GM12878 (cell line): ENCODE data around the gene ZNF646. TPM values are rescaled to one million over a fixed set of nuclear protein-coding genes. Genes with fewer than 3 reads are reported as not detected.

Experiments
- ATAC-seq: fragments of 200-7000 bp; cut with Tn5 transposase; 3 replicates; pipeline ENCODE4 v1.9.1; 2020; ENCODE audit warnings: mild to moderate bottlenecking, moderate library complexity
- BruUV-seq: library from RNA; stranded (reverse); fragments of 400-500 nt; replicated peaks from 2 replicates; lab custom pipeline; 2021; lab: Mats Ljungman, UMichigan
- CTCF ChIA-PET: fragments of 300-600 bp; sonication (Branson Sonifier 250); formaldehyde crosslinking; extraction: SDS; loops from one replicate; lab custom pipeline; 2021; ENCODE audit warnings: inconsistent platforms; lab: Yijun Ruan, JAX
- POLR2A ChIA-PET: fragments of 350-600 bp; formaldehyde crosslinking; extraction: SDS; loops from one replicate; lab custom pipeline; 2021; ENCODE audit warnings: inconsistent platforms; lab: Charles Lee
- RAD21 ChIA-PET: fragments of 300-600 bp; sonication (Branson Sonifier 250); formaldehyde crosslinking; loops from one replicate; lab custom pipeline; 2023; ENCODE audit warnings: antibody characterized with exemption; ENCODE audit not compliant: unreplicated experiment; lab: Charles Lee
- SMC1A ChIA-PET: fragments of 300-600 bp; sonication (Branson Sonifier 250); formaldehyde crosslinking; loops from one replicate; lab custom pipeline; 2023; ENCODE audit not compliant: unreplicated experiment, uncharacterized antibody; lab: Charles Lee
- DNase-seq: peaks from one replicate; pipeline ENCODE4 v3.0.0-alpha.2; 2011; ENCODE audit warnings: low read depth, low spot score
- FAIRE-seq: peaks from 3 replicates; lab custom pipeline; 2011; peaks lifted over from hg19 to GRCh38; lab: Jason Lieb, UNC
- H2AFZ ChIP-seq: 2 replicates; pipeline ENCODE4 v1.6.0; 2011; ENCODE audit warnings: low read depth, low read length, control low read depth; ENCODE audit not compliant: control insufficient read depth
- H3K27ac ChIP-seq: 2 replicates; pipeline ENCODE4 v1.5.1; 2011; ENCODE audit warnings: control low read depth; ENCODE audit not compliant: control insufficient read depth, insufficient read depth
- H3K27me3 ChIP-seq, 2 experiments: replicated peaks in 1 of 2; 2 replicates each; pipeline versions ENCODE4 v1.6.0 to v1.6.1; 2011; ENCODE audit warnings: low read length in 1 of 2; ENCODE audit not compliant: control insufficient read depth in 2 of 2, insufficient read depth in 2 of 2
- H3K36me3 ChIP-seq, 2 experiments: 2 replicates each; pipeline ENCODE4 v1.5.1; 2011; ENCODE audit warnings: low read length in 1 of 2; ENCODE audit not compliant: control insufficient read depth in 2 of 2, insufficient read depth in 2 of 2
- H3K4me1 ChIP-seq: 2 replicates; pipeline ENCODE4 v1.6.1; 2011; ENCODE audit warnings: mild to moderate bottlenecking, low read length, moderate library complexity, mixed read lengths; ENCODE audit not compliant: control insufficient read depth, insufficient read depth
- H3K4me2 ChIP-seq: 2 replicates; pipeline ENCODE4 v1.6.0; 2011; ENCODE audit warnings: control low read depth; ENCODE audit not compliant: control insufficient read depth, insufficient read depth
- H3K4me3 ChIP-seq: fragments of 200-600 bp; sonication (generic); 2 replicates; pipeline ENCODE4 v1.5.1; 2016
- H3K79me2 ChIP-seq: 2 replicates; pipeline ENCODE4 v1.6.0; 2011; ENCODE audit warnings: low read length; ENCODE audit not compliant: control insufficient read depth, insufficient read depth
- H3K9ac ChIP-seq: 2 replicates; pipeline ENCODE4 v1.8.0; 2011; ENCODE audit warnings: low read length, control low read depth, mixed read lengths; ENCODE audit not compliant: control insufficient read depth, insufficient read depth
- H3K9me3 ChIP-seq: replicated peaks from 3 replicates; pipeline ENCODE4 v1.5.1; 2011; ENCODE audit warnings: mild to moderate bottlenecking, low read length; ENCODE audit not compliant: control insufficient read depth, insufficient read depth
- H4K20me1 ChIP-seq: 2 replicates; pipeline ENCODE4 v1.6.0; 2011; ENCODE audit not compliant: control insufficient read depth, insufficient read depth
- BACH1 ChIP-seq: fragments of 450-650 bp; IDR thresholded peaks from 2 replicates; pipeline ENCODE4 v1.6.1; 2017; ENCODE audit warnings: mild to moderate bottlenecking, borderline replicate concordance
- CBX5 ChIP-seq: sonication (generic); IDR thresholded peaks from 2 replicates; pipeline ENCODE4 v1.6.1; 2016; ENCODE audit warnings: low read depth, moderate library complexity, mild to moderate bottlenecking, inconsistent platforms
- CTCF ChIP-seq, 3 experiments: IDR thresholded peaks in 2 of 3; conservative IDR thresholded peaks in 1 of 3; 2 replicates each; pipeline ENCODE4 v1.5.1; 2011; ENCODE audit warnings: low read depth in 3 of 3, low read length in 3 of 3, mild to moderate bottlenecking in 3 of 3, control low read depth in 2 of 3, moderate library complexity in 2 of 3, inconsistent platforms in 1 of 3, mixed read lengths in 1 of 3; ENCODE audit not compliant: control insufficient read depth in 2 of 3, insufficient read depth in 1 of 3; ENCODE audit errors: extremely low read depth in 1 of 3
- DPF2 ChIP-seq: fragments of 450-650 bp; IDR thresholded peaks from 2 replicates; pipeline ENCODE4 v1.6.1; 2017; ENCODE audit warnings: mild to moderate bottlenecking
- EED ChIP-seq: sonication (generic); IDR thresholded peaks from 2 replicates; pipeline ENCODE4 v1.6.1; 2016; ENCODE audit warnings: antibody characterized with exemption, low read depth
- FOS ChIP-seq: IDR thresholded peaks from 3 replicates; pipeline ENCODE4 v1.6.1; 2011; ENCODE audit warnings: borderline replicate concordance; ENCODE audit not compliant: insufficient read length; ENCODE audit errors: extremely low read depth
- KDM1A ChIP-seq: fragments of 200-600 bp; sonication (generic); IDR thresholded peaks from 2 replicates; pipeline ENCODE4 v1.6.1; 2016; ENCODE audit warnings: borderline replicate concordance
- MLLT1 ChIP-seq: fragments of 450-650 bp; IDR thresholded peaks from 2 replicates; pipeline ENCODE4 v1.6.1; 2016; ENCODE audit warnings: mild to moderate bottlenecking
- MXI1 ChIP-seq: fragments of 150-350 bp; IDR thresholded peaks from 2 replicates; pipeline ENCODE4 v1.6.1; 2011; ENCODE audit warnings: low read depth, mild to moderate bottlenecking, inconsistent platforms, low read length, improper control_type of control experiment
- POLR2AphosphoS5 ChIP-seq: IDR thresholded peaks from 2 replicates; pipeline ENCODE4 v1.6.1; 2011; ENCODE audit warnings: mild to moderate bottlenecking, low read length, inconsistent platforms
- RBBP5 ChIP-seq: fragments of 200-600 bp; sonication (generic); conservative IDR thresholded peaks from 2 replicates; pipeline ENCODE4 v1.6.1; 2016
- RFX5 ChIP-seq: IDR thresholded peaks from 2 replicates; pipeline ENCODE4 v1.6.1; 2011; ENCODE audit warnings: low read depth, low read length, improper control_type of control experiment
- SMAD1 ChIP-seq: fragments of 450-650 bp; IDR thresholded peaks from 2 replicates; pipeline ENCODE4 v1.6.1; 2018; ENCODE audit warnings: mild to moderate bottlenecking, low read depth; ENCODE audit not compliant: partially characterized antibody
- SMC3 ChIP-seq: IDR thresholded peaks from 2 replicates; pipeline ENCODE4 v1.6.1; 2011; ENCODE audit warnings: low read length, improper control_type of control experiment, borderline replicate concordance
- ZNF207 ChIP-seq: fragments of 450-650 bp; IDR thresholded peaks from 2 replicates; pipeline ENCODE4 v1.6.1; 2014; ENCODE audit warnings: antibody characterized with exemption, mild to moderate bottlenecking, borderline replicate concordance
- WGBS: methylation state at CpG from one replicate; pipeline ENCODE4 v1.1.6; 2016; ENCODE audit warnings: low lambda C conversion rate; ENCODE audit not compliant: insufficient replicate concordance, insufficient coverage; ENCODE audit errors: missing lambda C conversion rate; 5-methylcytosine and 5-hydroxymethylcytosine counted together
- in situ Hi-C: fragments of 300-500 bp; cut with MboI; formaldehyde crosslinking; loops from 9 replicates; pipeline ENCODE4 v1.14.3; 2018; ENCODE audit warnings: mixed read lengths
- intact Hi-C: fragments of 100-400 bp; cut with micrococcal nuclease; formaldehyde crosslinking; loops from one replicate; pipeline ENCODE4 v1.14.2; 2022; ENCODE audit not compliant: unreplicated experiment
- polyA plus RNA-seq, 11 experiments: library from polyadenylated mRNA; depleted of rRNA in 4 of 11; unstranded in 6 of 11; stranded (reverse) in 5 of 11; fragments of >200 nt; fragmentation: Nextera tagmentation in 4 of 11; fragmentation: Illumina TruSeq in 1 of 11; extraction: Ambion mirVana in 4 of 11; extraction: Trizol in 1 of 11; gene quantifications; 1 replicate in 1 of 11; 2 replicates in 10 of 11; pipeline versions ENCODE4 v1.2.1 to v1.2.3, GENCODE V29; 2011 to 2016; ENCODE audit warnings: inconsistent platforms in 2 of 11, missing spikeins in 2 of 11, low read depth in 1 of 11
- total RNA-seq, 4 experiments: library from RNA; depleted of rRNA in 3 of 4; stranded (reverse); fragments of >200 nt in 3 of 4; fragmentation: Illumina TruSeq in 1 of 4; extraction: Trizol in 1 of 4; gene quantifications; 2 replicates each; pipeline versions ENCODE4 v1.2.1 to v1.2.3, GENCODE V29; 2013 to 2021
- TF ChIP-seq, protein P1 (sequence below): fragments of 450-650 bp; formaldehyde crosslinking; IDR thresholded peaks from 2 replicates; pipeline ENCODE4 v1.4.0; 2020; ENCODE audit warnings: mild to moderate bottlenecking, moderate library complexity

ZNF646 gene
- total and polyA plus RNA-seq, 10 of the 15 experiments (the other 5 are each of a cell fraction or from before 2014, with no cell fraction given): 0.10 to 21.8 (median 6.4) TPM

DNA sequence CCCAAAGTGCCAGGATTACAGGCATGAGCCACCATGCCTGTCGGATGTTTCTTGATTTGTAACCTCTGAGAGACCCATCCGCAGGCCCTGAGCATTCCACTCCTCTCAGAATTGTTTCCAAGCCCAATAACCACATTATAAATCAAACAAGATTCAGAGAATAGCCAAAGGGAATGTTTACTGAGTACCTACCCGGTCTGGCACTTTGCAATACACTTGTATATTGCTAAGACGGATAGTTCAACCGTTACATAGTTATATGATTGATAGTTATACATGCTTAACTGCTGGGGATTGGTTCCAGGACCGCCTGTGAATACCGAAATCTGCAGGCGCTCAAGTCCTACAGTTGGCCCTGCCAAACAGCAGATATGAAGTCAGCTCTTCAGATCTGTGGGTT is 40.2 kb downstream of the ZNF646 start:
- WGBS: 98% methylated on average over 8 of the region's 8 CpGs
- ChIA-PET CTCF (interaction anchor here (0.6 to 1.6 kb wide), 2 partner anchors 26 to 28 kb away, joined by 3 to 7 read pairs; no protein-coding TSS in a partner anchor), POLR2A (no interaction called here), SMC1A (interaction anchor here (1.1 kb wide), 1 partner anchor 27 kb away, joined by 5 read pairs; no protein-coding TSS in a partner anchor), RAD21 (no interaction called here)
- intact Hi-C loops (loop anchor here (10.0 kb wide), 1 partner anchor 760 kb away; the partner anchor contains the start of gene ZNF267), in situ Hi-C loops (loop anchor here (10.0 kb wide), 1 partner anchor 760 kb away; the partner anchor contains the start of gene ZNF267)
- Histone ChIP-seq H3K79me2 (peaks cover 12% of the 10 kb centered on the region), H3K27me3 (no peaks in the 10 kb centered on the region), H3K36me3 (peaks cover 0 to 4% of the 10 kb centered on the region in 2 experiments; a peak in 3 of 4 replicates), H3K9ac (no peak overlapping the region), H2AFZ (no peak overlapping the region), H4K20me1 (no peaks in the 10 kb centered on the region), H3K9me3 (no peaks in the 10 kb centered on the region), H3K4me1 (peaks cover 8% of the 10 kb centered on the region), H3K4me3 (no peak overlapping the region), H3K4me2 (no peak overlapping the region), H3K27ac (no peak overlapping the region)
- no peak for FAIRE-seq
- DNase-seq: no peak
- no TSS peak for BruUV-seq
- ATAC-seq: no peak
- TF ChIP-seq POLR2AphosphoS5 (no peak), SMAD1 (no peak), BACH1 (no peak), EED (no peak), ZNF207 (no peak), MXI1 (no peak), CBX5 (no peak), RFX5 (no peak), RBBP5 (no peak), CTCF (IDR thresholded peaks at IDR 0.05 in 2 of 3, conservative IDR thresholded peaks at IDR 0.05 in 1 of 3; ENCODE audit: control insufficient read depth in 2 of 3, extremely low read depth in 1 of 3, insufficient read depth in 1 of 3, low read depth in 3 of 3, low read length in 3 of 3) (no peak), FOS (no peak), MLLT1 (no peak), DPF2 (no peak), KDM1A (no peak), SMC3 (no peak)
- TF ChIP-seq, protein P1, sequence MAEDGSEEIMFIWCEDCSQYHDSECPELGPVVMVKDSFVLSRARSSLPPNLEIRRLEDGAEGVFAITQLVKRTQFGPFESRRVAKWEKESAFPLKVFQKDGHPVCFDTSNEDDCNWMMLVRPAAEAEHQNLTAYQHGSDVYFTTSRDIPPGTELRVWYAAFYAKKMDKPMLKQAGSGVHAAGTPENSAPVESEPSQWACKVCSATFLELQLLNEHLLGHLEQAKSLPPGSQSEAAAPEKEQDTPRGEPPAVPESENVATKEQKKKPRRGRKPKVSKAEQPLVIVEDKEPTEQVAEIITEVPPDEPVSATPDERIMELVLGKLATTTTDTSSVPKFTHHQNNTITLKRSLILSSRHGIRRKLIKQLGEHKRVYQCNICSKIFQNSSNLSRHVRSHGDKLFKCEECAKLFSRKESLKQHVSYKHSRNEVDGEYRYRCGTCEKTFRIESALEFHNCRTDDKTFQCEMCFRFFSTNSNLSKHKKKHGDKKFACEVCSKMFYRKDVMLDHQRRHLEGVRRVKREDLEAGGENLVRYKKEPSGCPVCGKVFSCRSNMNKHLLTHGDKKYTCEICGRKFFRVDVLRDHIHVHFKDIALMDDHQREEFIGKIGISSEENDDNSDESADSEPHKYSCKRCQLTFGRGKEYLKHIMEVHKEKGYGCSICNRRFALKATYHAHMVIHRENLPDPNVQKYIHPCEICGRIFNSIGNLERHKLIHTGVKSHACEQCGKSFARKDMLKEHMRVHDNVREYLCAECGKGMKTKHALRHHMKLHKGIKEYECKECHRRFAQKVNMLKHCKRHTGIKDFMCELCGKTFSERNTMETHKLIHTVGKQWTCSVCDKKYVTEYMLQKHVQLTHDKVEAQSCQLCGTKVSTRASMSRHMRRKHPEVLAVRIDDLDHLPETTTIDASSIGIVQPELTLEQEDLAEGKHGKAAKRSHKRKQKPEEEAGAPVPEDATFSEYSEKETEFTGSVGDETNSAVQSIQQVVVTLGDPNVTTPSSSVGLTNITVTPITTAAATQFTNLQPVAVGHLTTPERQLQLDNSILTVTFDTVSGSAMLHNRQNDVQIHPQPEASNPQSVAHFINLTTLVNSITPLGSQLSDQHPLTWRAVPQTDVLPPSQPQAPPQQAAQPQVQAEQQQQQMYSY (CRISPR knock-in tag): no peak
